Measurements from ENCODE around the gene YPEL2. TPM values are rescaled to one million over a fixed set of nuclear protein-coding genes. Genes with fewer than 3 reads are reported as not detected.

YPEL2 gene
- total RNA-seq, 1 experiment from 2014 or later, result 0.98 TPM

- Histone ChIP-seq H4K5ac (ENCODE audit: insufficient read length, low read depth, low read length) (no peak overlapping the region), H4K20me1 (ENCODE audit: control insufficient read depth, insufficient read depth, insufficient read length) (no peaks in the 10 kb centered on the region), H3K79me1 (ENCODE audit: insufficient read depth, low read depth, low read length, poor library complexity, severe bottlenecking) (no peaks in the 10 kb centered on the region), H3K14ac (ENCODE audit: insufficient read depth, low read length) (no peak overlapping the region), H3K23me2 (ENCODE audit: insufficient read length, low read depth, low read length, poor library complexity, severe bottlenecking) (no peaks in the 10 kb centered on the region), H3K27ac (ENCODE audit: insufficient read length, low read depth, low read length) (no peak overlapping the region), H3K23ac (ENCODE audit: insufficient read length, low read depth, low read length) (no peak overlapping the region), H3K79me2 (ENCODE audit: insufficient read depth, low read length) (no peaks in the 10 kb centered on the region), H3K9me3 (ENCODE audit: control insufficient read depth, low read depth, low read length) (no peaks in the 10 kb centered on the region), H2BK120ac (ENCODE audit: low read depth, low read length, poor library complexity, severe bottlenecking) (no peak overlapping the region), H3K27me3 (ENCODE audit: insufficient read depth, low read length) (no peaks in the 10 kb centered on the region), H4K8ac (replicated peaks; ENCODE audit: insufficient read length, low read depth, low read length) (no peak overlapping the region), H3K18ac (ENCODE audit: insufficient read length, low read depth, low read length) (no peak overlapping the region), H3K4ac (ENCODE audit: low read depth, low read length) (no peak overlapping the region), H2AK5ac (ENCODE audit: insufficient read length, low read length) (no peak overlapping the region), H2BK15ac (ENCODE audit: low read depth, low read length) (no peak overlapping the region), H2AFZ (ENCODE audit: low read length) (no peak overlapping the region), H3K4me2 (ENCODE audit: insufficient read depth, insufficient read length, low read length) (no peak overlapping the region), H3K4me1 (ENCODE audit: insufficient read depth, low read length) (peaks cover 12% of the 10 kb centered on the region; the same call in 1 of the 2 replicates), H4K91ac (ENCODE audit: insufficient read length, low read depth, low read length) (no peak overlapping the region), H2BK5ac (ENCODE audit: insufficient read length, low read length) (no peak overlapping the region), H2BK12ac (ENCODE audit: insufficient read length, low read depth, low read length) (no peak overlapping the region), H3T11ph (ENCODE audit: low read length) (no peak overlapping the region), H3K56ac (ENCODE audit: insufficient read length, low read depth, low read length) (no peak overlapping the region), H3K9ac (ENCODE audit: extremely low read depth, insufficient read length, low read length) (no peak overlapping the region), H2BK20ac (ENCODE audit: low read depth, low read length, poor library complexity, severe bottlenecking) (no peak overlapping the region)
- WGBS (ENCODE audit: extremely low coverage, insufficient read length, low lambda C conversion rate), result no CpG with 5 or more reads among the region's 4 CpGs
- no peak for TF ChIP-seq CTCF (conservative IDR thresholded peaks at IDR 0.05)
- Mint-ChIP-seq H3K9me3 (no peaks in the 10 kb centered on the region), H3K36me3 (ENCODE audit: insufficient read depth in 1 of 3, low read depth in 3 of 3) (no peaks in the 10 kb centered on the region), H3K4me1 (peaks cover 60 to 68% of the 10 kb centered on the region in 2 experiments), H3K27ac (peak overlapping the region in 2 of 3 experiments; percentile 91 to 97; a peak in 6 of 7 replicates), H3K4me3 (peak overlapping the region in 1 of 2 experiments; percentile 18; a peak in 2 of 5 replicates), H3K27me3 (ENCODE audit: low read depth) (no peaks in the 10 kb centered on the region)
- DNase-seq, result no peak
Measured at GRCh38 chr17:59365383-59365981, 34.0 kb downstream of the YPEL2 start.
